Pons (tissue), 1 donor: ENCODE data around the gene SNAPIN.
"Not testable (repeated sequence)": the region's sequence is repeated elsewhere in the genome, so short reads cannot be mapped to it uniquely, and the experiment has no call there.

Source experiments
- DNase-seq: peaks from one replicate; pipeline ENCODE4 v3.0.0-alpha.2; 2016; ENCODE audit warnings: low spot score

Gene SNAPIN

GRCh38 chr1:153647346-153647714, 11.2 kb upstream of the SNAPIN start:
- DNase-seq, result no peak

GRCh38 chr1:153648000-153648643, 10.4 kb upstream of the SNAPIN start:
- no peak for DNase-seq

- DNase-seq, result no peak
These were observed 9.2 kb upstream of the SNAPIN start for GRCh38 chr1:153649137-153649862.

GRCh38 chr1:153649863-153650235, 8.7 kb upstream of the SNAPIN start:
- peak; percentile 90 for DNase-seq

GRCh38 chr1:153651771-153652170, 6.7 kb upstream of the SNAPIN start:
- no peak for DNase-seq

GRCh38 chr1:153652805-153653500, 5.5 kb upstream of the SNAPIN start:
- no peak for DNase-seq

GRCh38 chr1:153655333-153655732, 3.2 kb upstream of the SNAPIN start:
- no peak for DNase-seq

GRCh38 chr1:153659175-153659534, 652 bp downstream of the SNAPIN start:
- DNase-seq, result no peak

GRCh38 chr1:153659656-153660055, 1.2 kb downstream of the SNAPIN start:
- DNase-seq, result no peak

GRCh38 chr1:153661111-153661708, 2.7 kb downstream of the SNAPIN start:
- no peak for DNase-seq

- DNase-seq, result no peak
These were observed 3.8 kb downstream of the SNAPIN start for GRCh38 chr1:153662269-153662668.

- no peak for DNase-seq
These were observed 4.7 kb downstream of the SNAPIN start for GRCh38 chr1:153663211-153663610.

GRCh38 chr1:153667439-153667838, 8.9 kb downstream of the SNAPIN start:
- no peak for DNase-seq

GRCh38 chr1:153668672-153669071, 10.2 kb downstream of the SNAPIN start:
- not testable (repeated sequence) for DNase-seq

GRCh38 chr1:153669606-153670005, 11.1 kb downstream of the SNAPIN start:
- DNase-seq, result no peak

GRCh38 chr1:153670257-153670858, 11.9 kb downstream of the SNAPIN start:
- DNase-seq, result no peak

GRCh38 chr1:153670859-153671627, 12.5 kb downstream of the SNAPIN start, which contains the start of gene ILF2:
ILF2 (minus strand) TSS chr1:153670993; CDS start chr1:153670922, 71 bp downstream.
- DNase-seq, result peak; percentile 100

- DNase-seq, result not testable (repeated sequence)
These were observed 13.3 kb downstream of the SNAPIN start for GRCh38 chr1:153671628-153672353.

GRCh38 chr1:153673511-153673910, 15.0 kb downstream of the SNAPIN start:
- no peak for DNase-seq

GRCh38 chr1:153677718-153678518, 19.4 kb downstream of the SNAPIN start:
- DNase-seq, result peak; percentile 25
